WI38 (cell line): ENCODE measurements around the gene PRDM11.

Experiments used
- H3K4me3 ChIP-seq: 2 replicates; pipeline ENCODE4 v1.5.1; 2011; ENCODE audit warnings: low read depth, mild to moderate bottlenecking, control low read depth, low read length
- TF ChIP-seq, protein P1 (sequence below): IDR thresholded peaks from 2 replicates; pipeline ENCODE4 v1.5.1; 2012; ENCODE audit warnings: low read depth, mild to moderate bottlenecking, control low read depth, low read length

The PRDM11 gene

DNA sequence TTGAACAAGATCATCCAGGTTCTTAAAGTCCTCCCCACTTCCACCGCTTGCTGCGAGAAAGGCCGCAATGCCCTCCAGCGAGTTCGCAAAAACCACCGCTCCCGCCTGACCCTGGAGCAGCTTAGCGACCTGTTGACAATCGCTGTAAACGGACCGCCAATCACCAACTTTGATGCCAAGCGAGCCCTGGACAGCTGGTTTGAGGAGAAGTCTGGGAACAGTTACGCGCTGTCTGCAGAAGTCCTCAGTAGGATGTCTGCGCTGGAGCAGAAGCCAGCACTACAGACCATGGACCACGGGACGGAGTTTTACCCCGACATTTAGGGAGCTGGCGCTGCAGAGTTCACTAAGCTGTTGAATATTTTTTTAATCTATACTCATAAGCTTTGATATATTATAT lies 81.4 kb downstream of the PRDM11 start:
- H3K4me3 ChIP-seq: no peak overlapping the region
- TF ChIP-seq, protein P1, sequence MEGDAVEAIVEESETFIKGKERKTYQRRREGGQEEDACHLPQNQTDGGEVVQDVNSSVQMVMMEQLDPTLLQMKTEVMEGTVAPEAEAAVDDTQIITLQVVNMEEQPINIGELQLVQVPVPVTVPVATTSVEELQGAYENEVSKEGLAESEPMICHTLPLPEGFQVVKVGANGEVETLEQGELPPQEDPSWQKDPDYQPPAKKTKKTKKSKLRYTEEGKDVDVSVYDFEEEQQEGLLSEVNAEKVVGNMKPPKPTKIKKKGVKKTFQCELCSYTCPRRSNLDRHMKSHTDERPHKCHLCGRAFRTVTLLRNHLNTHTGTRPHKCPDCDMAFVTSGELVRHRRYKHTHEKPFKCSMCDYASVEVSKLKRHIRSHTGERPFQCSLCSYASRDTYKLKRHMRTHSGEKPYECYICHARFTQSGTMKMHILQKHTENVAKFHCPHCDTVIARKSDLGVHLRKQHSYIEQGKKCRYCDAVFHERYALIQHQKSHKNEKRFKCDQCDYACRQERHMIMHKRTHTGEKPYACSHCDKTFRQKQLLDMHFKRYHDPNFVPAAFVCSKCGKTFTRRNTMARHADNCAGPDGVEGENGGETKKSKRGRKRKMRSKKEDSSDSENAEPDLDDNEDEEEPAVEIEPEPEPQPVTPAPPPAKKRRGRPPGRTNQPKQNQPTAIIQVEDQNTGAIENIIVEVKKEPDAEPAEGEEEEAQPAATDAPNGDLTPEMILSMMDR: no peak

DNA sequence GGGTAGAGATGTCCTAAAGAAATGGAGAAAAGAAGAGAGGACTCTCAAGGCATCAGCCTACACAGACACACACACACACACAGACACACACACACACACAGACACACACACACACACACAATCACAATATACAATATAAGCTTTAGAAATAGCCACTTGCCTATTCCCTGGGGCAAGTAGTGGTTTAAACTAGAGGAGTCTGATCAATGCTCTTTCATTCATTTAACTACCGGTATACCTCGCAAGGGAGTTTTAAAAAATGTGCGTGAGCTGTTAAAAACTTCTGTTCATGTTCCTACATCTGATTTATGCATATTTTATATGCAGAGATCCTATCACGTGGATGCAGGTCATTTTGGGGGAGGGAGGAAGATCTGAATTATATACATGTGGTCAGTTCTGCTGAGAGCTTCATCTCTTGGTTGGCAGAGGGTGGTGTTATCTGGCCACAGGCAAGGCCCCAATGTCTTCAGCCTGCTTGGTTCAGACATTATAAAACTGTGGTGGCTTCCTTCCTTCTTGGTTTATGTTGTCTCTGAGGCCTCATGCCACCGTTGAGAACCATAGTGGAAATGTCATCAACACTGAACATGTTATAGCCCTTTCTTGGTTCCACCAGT lies 83.1 kb downstream of the PRDM11 start:
- TF ChIP-seq, protein P1: no peak
- no peak overlapping the region for H3K4me3 ChIP-seq

DNA sequence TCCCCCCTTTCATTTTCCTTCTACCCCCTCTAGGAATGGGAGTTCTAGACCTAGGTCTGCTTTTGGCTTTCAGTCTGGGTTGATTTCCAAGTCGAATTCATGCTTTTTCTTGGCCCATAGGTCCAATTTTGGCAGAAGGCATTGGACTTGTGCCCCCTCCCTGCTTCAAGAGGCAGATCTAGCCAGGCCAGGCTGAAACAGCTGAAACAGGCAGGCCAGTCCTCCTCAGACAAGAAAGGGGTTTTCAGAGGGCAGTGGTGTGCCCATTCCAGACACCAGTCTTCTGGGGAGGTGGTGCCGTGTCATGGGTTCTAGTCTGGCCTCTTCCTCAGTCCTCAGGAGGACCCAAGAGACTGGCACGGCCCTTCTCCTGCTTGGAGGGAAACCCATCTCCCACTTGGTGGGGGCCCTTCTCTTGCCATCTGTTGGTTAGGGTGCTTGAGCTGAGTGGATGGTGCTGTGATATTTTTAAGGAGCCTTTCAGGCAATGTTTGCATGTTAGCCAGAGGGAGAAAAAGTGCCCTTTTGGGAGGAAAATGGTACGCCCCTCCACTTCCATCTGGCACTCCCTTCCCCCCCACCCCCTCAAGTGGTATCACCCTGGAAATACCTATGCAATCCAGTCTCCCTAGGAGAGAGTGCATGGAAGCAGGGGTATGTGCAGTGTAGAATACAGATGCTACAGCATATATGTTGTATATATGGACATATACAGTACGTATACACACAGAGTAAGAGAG lies 86.1 kb downstream of the PRDM11 start:
- TF ChIP-seq, protein P1: no peak
- H3K4me3 ChIP-seq: no peak overlapping the region

DNA sequence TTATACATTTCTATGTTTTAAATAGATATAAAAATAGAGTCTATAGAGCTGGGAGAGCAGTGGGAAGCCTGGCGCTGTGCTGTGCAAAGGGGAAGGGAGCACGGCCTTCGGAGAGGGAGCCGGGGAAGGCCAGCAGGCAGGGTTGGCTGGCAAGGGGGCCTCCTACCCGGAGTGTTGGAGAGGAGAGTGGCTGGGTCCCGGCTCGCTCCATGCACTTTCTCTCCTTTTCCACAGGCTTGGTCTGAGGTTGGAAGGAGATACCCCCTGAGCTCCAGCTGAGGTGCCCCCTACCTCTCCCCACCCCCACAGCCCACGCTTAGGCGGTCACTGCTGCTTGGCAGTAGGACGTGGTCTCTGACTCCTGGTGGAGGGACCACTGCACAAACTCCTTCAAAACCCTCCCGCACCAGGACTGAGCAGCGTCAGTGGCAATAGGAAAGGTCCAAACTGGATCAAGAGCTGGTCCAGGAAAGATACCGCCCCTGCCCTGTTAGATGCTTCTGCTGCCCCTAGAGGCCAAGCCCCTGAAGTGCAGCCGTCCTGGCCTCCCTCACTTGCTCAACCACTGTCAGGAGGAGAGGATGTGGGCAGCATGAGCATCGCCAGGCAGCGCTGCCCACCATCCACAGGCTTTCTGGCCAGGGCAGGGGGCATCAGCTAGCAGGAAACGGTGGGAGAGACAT lies 86.8 kb downstream of the PRDM11 start:
- TF ChIP-seq, protein P1: peak; percentile 81
- no peak overlapping the region for H3K4me3 ChIP-seq

DNA sequence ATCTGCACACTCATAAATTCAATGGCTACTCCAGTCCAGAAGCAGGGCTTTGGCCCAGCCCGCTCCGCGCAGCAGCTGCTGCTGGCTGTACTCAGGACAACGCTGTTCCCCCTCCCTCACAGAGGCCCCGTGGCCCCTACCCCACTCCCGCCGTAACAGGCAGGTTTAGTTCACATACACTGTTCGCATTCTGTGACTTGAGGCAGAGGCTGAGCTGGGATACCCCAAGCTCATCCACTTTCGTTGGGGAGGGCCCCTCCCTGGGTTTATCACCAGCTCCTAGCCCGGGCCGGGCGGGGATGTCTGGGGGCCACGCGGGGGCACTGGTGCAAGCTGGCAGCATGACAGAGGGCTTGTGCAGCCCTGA lies 87.3 kb downstream of the PRDM11 start:
- TF ChIP-seq, protein P1: no peak
- H3K4me3 ChIP-seq: no peak overlapping the region

DNA sequence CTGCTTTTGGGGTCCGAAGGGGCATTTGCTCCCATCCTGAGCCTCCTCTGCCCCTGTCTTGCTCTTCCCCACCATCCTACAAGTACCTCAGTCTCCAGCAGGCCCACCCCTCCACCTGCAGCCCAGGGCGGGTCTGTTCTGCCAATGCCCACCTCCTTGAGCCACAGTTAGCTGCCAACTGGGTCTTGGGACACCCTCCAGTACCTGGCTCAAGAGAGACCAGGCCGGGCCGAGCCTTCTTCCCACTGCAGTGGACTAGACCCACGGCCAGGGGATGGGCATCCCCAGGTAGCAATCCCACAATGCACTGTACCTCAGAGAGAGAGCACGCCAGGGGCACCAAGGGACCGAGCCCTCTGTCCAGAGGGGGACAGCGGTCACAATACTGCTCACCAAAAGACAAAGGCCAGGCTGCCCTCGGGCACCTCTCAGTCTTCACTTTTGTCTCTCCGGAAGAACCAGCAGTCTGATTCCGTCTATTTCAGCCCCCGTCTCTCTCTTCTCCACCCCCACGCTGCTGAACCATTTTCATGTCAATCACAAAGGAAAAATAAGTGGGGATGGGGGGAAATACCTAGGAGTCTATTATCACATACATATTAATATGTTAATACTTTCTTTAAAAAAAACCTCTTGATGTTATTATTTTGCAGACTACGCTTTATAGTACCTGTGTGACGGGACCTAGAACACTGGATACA lies 88.0 kb downstream of the PRDM11 start:
- no peak overlapping the region for H3K4me3 ChIP-seq
- TF ChIP-seq, protein P1: no peak
